Small intestine (tissue), 7 donors: Measurements from ENCODE around the gene DNMT1. TPM values are rescaled to one million over a fixed set of nuclear protein-coding genes. Genes with fewer than 3 reads are reported as not detected.
A peak's percentile ranks its signal among the peaks of the same experiment; 100 is the strongest.

Experiments used
- DNase-seq, 2 donors: peaks; one replicate each; pipeline versions ENCODE4 v3.0.0 to v3.0.0-alpha.2; 2013
- FAIRE-seq: peaks from 2 replicates; lab custom pipeline; 2012; peaks lifted over from hg19 to GRCh38; lab: Jason Lieb, UNC
- H3K27ac ChIP-seq, 3 donors: one replicate each; pipeline ENCODE4 v1.5.1; 2013; ENCODE audit warnings: low read length in 2 of 3, mild to moderate bottlenecking in 2 of 3, control low read depth in 1 of 3, inconsistent platforms in 1 of 3, low read depth in 1 of 3, moderate library complexity in 1 of 3
- H3K27me3 ChIP-seq, 3 donors: one replicate each; pipeline ENCODE4 v1.6.1; 2013; ENCODE audit warnings: low read length in 3 of 3, inconsistent platforms in 1 of 3; ENCODE audit not compliant: control insufficient read depth in 3 of 3, insufficient read depth in 3 of 3
- H3K36me3 ChIP-seq, 3 donors: one replicate each; pipeline ENCODE4 v1.6.1; 2013; ENCODE audit warnings: low read length in 3 of 3, inconsistent platforms in 1 of 3, low read depth in 1 of 3, mild to moderate bottlenecking in 1 of 3, moderate library complexity in 1 of 3; ENCODE audit not compliant: control insufficient read depth in 3 of 3, insufficient read depth in 2 of 3
- H3K4me1 ChIP-seq, 3 donors: one replicate each; pipeline ENCODE4 v1.6.1; 2013; ENCODE audit warnings: low read length in 2 of 3, inconsistent platforms in 1 of 3, low read depth in 1 of 3, mild to moderate bottlenecking in 1 of 3, moderate library complexity in 1 of 3; ENCODE audit not compliant: control insufficient read depth in 3 of 3, insufficient read depth in 2 of 3
- H3K4me3 ChIP-seq, 3 donors: one replicate each; pipeline ENCODE4 v1.5.1; 2013; ENCODE audit warnings: low read length in 3 of 3, control low read depth in 1 of 3, inconsistent platforms in 1 of 3, low read depth in 1 of 3, mild to moderate bottlenecking in 1 of 3, moderate library complexity in 1 of 3
- H3K9me3 ChIP-seq, 2 donors: one replicate each; pipeline ENCODE4 v1.6.1; 2013; ENCODE audit warnings: low read depth in 1 of 2, low read length in 1 of 2; ENCODE audit not compliant: control insufficient read depth in 2 of 2, insufficient read depth in 1 of 2
- WGBS, 3 donors: extraction: QIAGEN DNeasy Blood & Tissue Kit; methylation state at CpG; one replicate each; pipeline ENCODE4 v1.1.7; 2013; 5-methylcytosine and 5-hydroxymethylcytosine counted together
- polyA plus RNA-seq, 4 donors: library from polyadenylated mRNA; stranded (reverse) in 3 of 4; unstranded in 1 of 4; fragments of 200-250 nt in 3 of 4; fragments of 120-200 nt in 1 of 4; gene quantifications; one replicate each; pipeline versions ENCODE4 v1.2.1 to v1.2.3, GENCODE V29; 2013
- donor health status: healthy with polysubstance abuse.
- donor health status: control.
- donor health status: control.
- donor health status: Bipolar disorder and iron deficiency.
- donor health status: healthy.

The DNMT1 gene
- polyA plus RNA-seq, 4 donors, result 10.0 to 44.8 (median 22.9) TPM

- Histone ChIP-seq H3K4me3 (no peak overlapping the region), H3K27ac (no peak overlapping the region), H3K4me1 (no peaks in the 10 kb centered on the region), H3K9me3 (no peaks in the 10 kb centered on the region), H3K36me3 (peaks cover 25 to 75% (median 33%) of the 10 kb centered on the region in 3 donors), H3K27me3 (no peaks in the 10 kb centered on the region)
- DNase-seq, result no peak
- no peak for FAIRE-seq
- WGBS, 3 donors, result 96 to 97% (median 97%) methylated on average over 12 of the region's 12 CpGs
These were observed 45.3 kb downstream of the DNMT1 start for GRCh38 chr19:10149427-10149826.

GRCh38 chr19:10146142-10146541, 48.6 kb downstream of the DNMT1 start:
- 95 to 99% (median 97%) methylated on average over 14 of the region's 14 CpGs for WGBS, 3 donors

GRCh38 chr19:10145031-10145430, 49.7 kb downstream of the DNMT1 start:
- Histone ChIP-seq H3K36me3 (peaks cover 13 to 79% (median 24%) of the 10 kb centered on the region in 3 donors), H3K9me3 (no peaks in the 10 kb centered on the region), H3K4me1 (no peaks in the 10 kb centered on the region), H3K4me3 (no peak overlapping the region), H3K27ac (no peak overlapping the region), H3K27me3 (no peaks in the 10 kb centered on the region)
- 91 to 95% (median 93%) methylated on average over 10 of the region's 10 CpGs for WGBS, 3 donors
- no peak for FAIRE-seq
- DNase-seq, result no peak

More at GRCh38 chr19:10146142-10146541, 48.6 kb downstream of the DNMT1 start:
- FAIRE-seq (no peak), DNase-seq (no peak)
- no peak overlapping the region for H3K4me3 ChIP-seq
- H3K4me1 ChIP-seq, result no peaks in the 10 kb centered on the region
- peaks cover 17 to 82% (median 29%) of the 10 kb centered on the region in 3 donors for H3K36me3 ChIP-seq
- H3K9me3 ChIP-seq, result no peaks in the 10 kb centered on the region
- no peak overlapping the region for H3K27ac ChIP-seq
- no peaks in the 10 kb centered on the region for H3K27me3 ChIP-seq

GRCh38 chr19:10144361-10144760, 50.4 kb downstream of the DNMT1 start:
- Histone ChIP-seq H3K36me3 (peaks cover 13 to 82% (median 19%) of the 10 kb centered on the region in 3 donors), H3K9me3 (no peaks in the 10 kb centered on the region)
- FAIRE-seq, result no peak

GRCh38 chr19:10143681-10144080, 51.1 kb downstream of the DNMT1 start:
- DNase-seq, result no peak
- no peak for FAIRE-seq
- peak overlapping the region in 2 of 3 donors; percentile 24 to 87 for H3K27ac ChIP-seq
- peaks cover 13 to 84% (median 22%) of the 10 kb centered on the region in 3 donors for H3K36me3 ChIP-seq
- WGBS, 3 donors, result 80 to 88% (median 86%) methylated on average over 11 of the region's 11 CpGs
- H3K9me3 ChIP-seq, result no peaks in the 10 kb centered on the region
- no peaks in the 10 kb centered on the region for H3K27me3 ChIP-seq
- no peaks in the 10 kb centered on the region for H3K4me1 ChIP-seq
- no peak overlapping the region for H3K4me3 ChIP-seq

More at GRCh38 chr19:10144361-10144760, 50.4 kb downstream of the DNMT1 start:
- no peak for DNase-seq
- Histone ChIP-seq H3K27me3 (no peaks in the 10 kb centered on the region), H3K27ac (no peak overlapping the region), H3K4me1 (no peaks in the 10 kb centered on the region), H3K4me3 (no peak overlapping the region)
- WGBS, 3 donors, result 92 to 94% (median 94%) methylated on average over 10 of the region's 10 CpGs

GRCh38 chr19:10142701-10143375, 51.9 kb downstream of the DNMT1 start:
- no peak overlapping the region for H3K4me3 ChIP-seq
- DNase-seq, result peak in 1 of 2 donors; percentile 49
- FAIRE-seq, result no peak
- H3K27ac ChIP-seq, result peak overlapping the region in 2 of 3 donors; percentile 24 to 87
- H3K4me1 ChIP-seq, result no peaks in the 10 kb centered on the region
- H3K9me3 ChIP-seq, result no peaks in the 10 kb centered on the region
- WGBS, 3 donors, result 70 to 84% (median 80%) methylated on average over 15 of the region's 15 CpGs
- no peaks in the 10 kb centered on the region for H3K27me3 ChIP-seq
- H3K36me3 ChIP-seq, result peaks cover 19 to 90% (median 25%) of the 10 kb centered on the region in 3 donors

- WGBS, 3 donors, result 94 to 95% (median 95%) methylated on average over 18 of the region's 18 CpGs
- Histone ChIP-seq H3K36me3 (peaks cover 18 to 92% (median 22%) of the 10 kb centered on the region in 3 donors), H3K27ac (peak overlapping the region in 1 of 3 donors; percentile 86), H3K9me3 (no peaks in the 10 kb centered on the region), H3K27me3 (no peaks in the 10 kb centered on the region), H3K4me1 (no peaks in the 10 kb centered on the region), H3K4me3 (no peak overlapping the region)
- DNase-seq (no peak), FAIRE-seq (no peak)
These were observed 52.8 kb downstream of the DNMT1 start for GRCh38 chr19:10141973-10142372.

- no peaks in the 10 kb centered on the region for H3K4me1 ChIP-seq
- FAIRE-seq (no peak), DNase-seq (no peak)
- no peaks in the 10 kb centered on the region for H3K9me3 ChIP-seq
- no peaks in the 10 kb centered on the region for H3K27me3 ChIP-seq
- no peak overlapping the region for H3K27ac ChIP-seq
- peaks cover 16 to 91% (median 22%) of the 10 kb centered on the region in 3 donors for H3K36me3 ChIP-seq
- 93 to 97% (median 95%) methylated on average over 13 of the region's 13 CpGs for WGBS, 3 donors
- no peak overlapping the region for H3K4me3 ChIP-seq
These were observed 53.3 kb downstream of the DNMT1 start for GRCh38 chr19:10141479-10141878.
